WTC11 (cell line): Measurements from ENCODE around the gene DCUN1D2. TPM values are rescaled to one million over a fixed set of nuclear protein-coding genes. Genes with fewer than 3 reads are reported as not detected.

Source experiments
- ATAC-seq: fragments of 200-7000 bp; cut with Tn5 transposase; 2 replicates; pipeline ENCODE4 v1.10.0; 2021; ENCODE audit warnings: mild to moderate bottlenecking, moderate library complexity
- CTCF ChIA-PET: fragments of 300-600 bp; sonication (Branson Sonifier 250); formaldehyde crosslinking; loops from one replicate; lab custom pipeline; 2021; ENCODE audit warnings: antibody characterized with exemption; lab: Charles Lee
- POLR2A ChIA-PET: fragments of 350-600 bp; sonication (Branson Sonifier 250); formaldehyde crosslinking; loops from one replicate; lab custom pipeline; 2021; ENCODE audit warnings: antibody characterized with exemption; lab: Charles Lee
- DNase-seq: peaks from one replicate; pipeline ENCODE4 v3.0.0; 2021; ENCODE audit warnings: low spot score
- H3K27ac Mint-ChIP-seq: 2 replicates; pipeline ENCODE4 v1.8.0; 2021; ENCODE audit warnings: mixed read lengths
- H3K27me3 Mint-ChIP-seq: 2 replicates; pipeline ENCODE4 v1.8.0; 2021; ENCODE audit warnings: low read depth, mild to moderate bottlenecking, moderate library complexity, mixed read lengths
- H3K36me3 Mint-ChIP-seq: 2 replicates; pipeline ENCODE4 v1.8.0; 2021; ENCODE audit warnings: mixed read lengths
- H3K4me1 Mint-ChIP-seq: 2 replicates; pipeline ENCODE4 v1.8.0; 2022; ENCODE audit warnings: mixed read lengths
- H3K4me3 Mint-ChIP-seq: 2 replicates; pipeline ENCODE4 v1.8.0; 2021; ENCODE audit warnings: mild to moderate bottlenecking, moderate library complexity, mixed read lengths
- H3K9me3 Mint-ChIP-seq: 2 replicates; pipeline ENCODE4 v1.8.0; 2021; ENCODE audit warnings: mixed read lengths
- CREM ChIP-seq: sonication (generic); formaldehyde crosslinking; IDR thresholded peaks from 2 replicates; pipeline ENCODE4 v1.8.1; 2022; ENCODE audit warnings: mild to moderate bottlenecking, missing genetic modification reagents, moderate library complexity
- GABPB1 ChIP-seq: sonication (generic); formaldehyde crosslinking; IDR thresholded peaks from 2 replicates; pipeline ENCODE4 v1.8.1; 2023; ENCODE audit warnings: mild to moderate bottlenecking, missing genetic modification reagents
- GRHL2 ChIP-seq: fragments of 250-450 bp; sonication (Bioruptor Pico); IDR thresholded peaks from 2 replicates; pipeline ENCODE4 v1.8.0; 2022; ENCODE audit warnings: mild to moderate bottlenecking, moderate library complexity; ENCODE audit not compliant: insufficient replicate concordance, severe bottlenecking
- JAZF1 ChIP-seq: fragments of 250-450 bp; sonication (Bioruptor Pico); IDR thresholded peaks from 2 replicates; pipeline ENCODE4 v1.9.0; 2021; ENCODE audit warnings: moderate library complexity, mild to moderate bottlenecking, inconsistent platforms
- NR2C2 ChIP-seq: sonication (generic); formaldehyde crosslinking; IDR thresholded peaks from 2 replicates; pipeline ENCODE4 v1.8.0; 2022; ENCODE audit warnings: mild to moderate bottlenecking, missing genetic modification reagents
- SMAD4 ChIP-seq: sonication (generic); formaldehyde crosslinking; IDR thresholded peaks from 2 replicates; pipeline ENCODE4 v1.8.0; 2022; ENCODE audit warnings: mild to moderate bottlenecking, missing genetic modification reagents
- TEAD1 ChIP-seq: sonication (generic); formaldehyde crosslinking; IDR thresholded peaks from 2 replicates; pipeline ENCODE4 v1.8.0; 2022; ENCODE audit warnings: mild to moderate bottlenecking, missing genetic modification reagents
- TP53 ChIP-seq: sonication (generic); formaldehyde crosslinking; IDR thresholded peaks from 2 replicates; pipeline ENCODE4 v1.8.1; 2023; ENCODE audit warnings: mild to moderate bottlenecking, missing genetic modification reagents
- ZNF219 ChIP-seq: sonication (generic); formaldehyde crosslinking; IDR thresholded peaks from 2 replicates; pipeline ENCODE4 v1.8.0; 2023; ENCODE audit warnings: missing genetic modification reagents, mild to moderate bottlenecking, borderline replicate concordance
- ZNF317 ChIP-seq: sonication (generic); formaldehyde crosslinking; IDR thresholded peaks from 2 replicates; pipeline ENCODE4 v1.8.1; 2023; ENCODE audit warnings: low read depth, mild to moderate bottlenecking, moderate library complexity, missing genetic modification reagents, borderline replicate concordance
- ZNF416 ChIP-seq: fragments of 250-450 bp; sonication (Bioruptor Pico); IDR thresholded peaks from 2 replicates; pipeline ENCODE4 v1.9.0; 2021; ENCODE audit warnings: mild to moderate bottlenecking, inconsistent platforms
- total RNA-seq: library from RNA; stranded (reverse); gene quantifications from 3 replicates; pipeline ENCODE4 v1.2.3, GENCODE V29; 2021
- TF ChIP-seq, protein P1 (sequence below): sonication (generic); formaldehyde crosslinking; IDR thresholded peaks from 2 replicates; pipeline ENCODE4 v1.8.1; 2023; ENCODE audit warnings: mild to moderate bottlenecking, missing genetic modification reagents, moderate library complexity
- TF ChIP-seq, protein P2 (sequence below): sonication (generic); formaldehyde crosslinking; IDR thresholded peaks from 2 replicates; pipeline ENCODE4 v1.8.1; 2022; ENCODE audit warnings: low read depth, missing genetic modification reagents, borderline replicate concordance
- TF ChIP-seq, protein P3 (sequence below): sonication (generic); formaldehyde crosslinking; IDR thresholded peaks from 2 replicates; pipeline ENCODE4 v1.8.1; 2022; ENCODE audit warnings: mild to moderate bottlenecking, missing genetic modification reagents, moderate library complexity, borderline replicate concordance
- TF ChIP-seq, protein P4 (sequence below): sonication (generic); formaldehyde crosslinking; IDR thresholded peaks from 2 replicates; pipeline ENCODE4 v1.8.1; 2023; ENCODE audit warnings: mild to moderate bottlenecking, missing genetic modification reagents
- TF ChIP-seq, protein P5 (sequence below): sonication (generic); formaldehyde crosslinking; IDR thresholded peaks from 2 replicates; pipeline ENCODE4 v1.8.1; 2023; ENCODE audit warnings: mild to moderate bottlenecking, missing genetic modification reagents, borderline replicate concordance
- TF ChIP-seq, protein P6 (sequence below): fragments of 250-450 bp; sonication (Bioruptor Pico); conservative IDR thresholded peaks from 2 replicates; pipeline ENCODE4 v1.9.0; 2021; ENCODE audit warnings: mild to moderate bottlenecking
- TF ChIP-seq, protein P7 (sequence below): sonication (generic); formaldehyde crosslinking; IDR thresholded peaks from 2 replicates; pipeline ENCODE4 v1.8.0; 2022; ENCODE audit warnings: mild to moderate bottlenecking, missing genetic modification reagents
- TF ChIP-seq, protein P8 (sequence below): fragments of 250-450 bp; sonication (Bioruptor Pico); IDR thresholded peaks from 2 replicates; pipeline ENCODE4 v1.9.0; 2021; ENCODE audit warnings: mild to moderate bottlenecking
- TF ChIP-seq, protein P9 (sequence below): sonication (generic); formaldehyde crosslinking; IDR thresholded peaks from 2 replicates; pipeline ENCODE4 v1.8.0; 2023; ENCODE audit warnings: mild to moderate bottlenecking, missing genetic modification reagents

The DCUN1D2 gene
- total RNA-seq, 1 experiment from 2014 or later, result 42.5 TPM

DNA sequence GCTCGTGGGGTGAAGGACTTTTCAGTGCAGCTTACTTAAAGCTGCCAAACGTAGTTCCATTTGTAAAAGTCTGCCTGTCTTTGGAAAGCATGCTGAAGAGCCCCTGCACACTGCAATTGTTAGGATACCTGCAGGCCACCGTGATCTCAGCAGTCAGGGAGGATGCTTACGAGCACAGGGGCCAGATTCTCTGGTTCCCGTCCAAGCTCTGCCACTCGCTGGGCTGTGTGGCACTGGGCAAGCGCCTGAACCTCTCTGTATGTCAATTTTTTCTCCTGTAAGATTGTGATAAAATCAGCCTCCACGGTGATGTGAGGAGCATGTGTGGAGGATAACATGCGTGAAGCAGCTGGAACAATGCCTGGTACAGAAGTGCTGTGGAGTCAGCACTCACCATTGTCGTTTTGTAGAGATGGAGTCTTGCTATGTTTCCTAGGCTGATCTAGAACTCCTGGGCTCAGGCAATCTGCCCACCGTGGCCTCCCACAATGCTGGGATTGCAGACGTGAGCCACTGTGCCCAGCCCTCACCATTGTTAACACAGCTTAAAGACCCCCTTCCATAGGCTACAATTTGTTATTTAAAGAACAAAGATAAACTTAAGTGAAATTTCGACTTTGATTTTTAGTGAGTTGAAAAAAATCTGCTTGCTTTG lies 40.7 kb downstream of the DCUN1D2 start:
- H3K4me3 Mint-ChIP-seq, result no peak overlapping the region
- no peak for TF ChIP-seq JAZF1 (CRISPR knock-in tag)
- TF ChIP-seq, protein P1, sequence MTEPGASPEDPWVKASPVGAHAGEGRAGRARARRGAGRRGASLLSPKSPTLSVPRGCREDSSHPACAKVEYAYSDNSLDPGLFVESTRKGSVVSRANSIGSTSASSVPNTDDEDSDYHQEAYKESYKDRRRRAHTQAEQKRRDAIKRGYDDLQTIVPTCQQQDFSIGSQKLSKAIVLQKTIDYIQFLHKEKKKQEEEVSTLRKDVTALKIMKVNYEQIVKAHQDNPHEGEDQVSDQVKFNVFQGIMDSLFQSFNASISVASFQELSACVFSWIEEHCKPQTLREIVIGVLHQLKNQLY (CRISPR knock-in tag), result no peak
- TF ChIP-seq, protein P2, sequence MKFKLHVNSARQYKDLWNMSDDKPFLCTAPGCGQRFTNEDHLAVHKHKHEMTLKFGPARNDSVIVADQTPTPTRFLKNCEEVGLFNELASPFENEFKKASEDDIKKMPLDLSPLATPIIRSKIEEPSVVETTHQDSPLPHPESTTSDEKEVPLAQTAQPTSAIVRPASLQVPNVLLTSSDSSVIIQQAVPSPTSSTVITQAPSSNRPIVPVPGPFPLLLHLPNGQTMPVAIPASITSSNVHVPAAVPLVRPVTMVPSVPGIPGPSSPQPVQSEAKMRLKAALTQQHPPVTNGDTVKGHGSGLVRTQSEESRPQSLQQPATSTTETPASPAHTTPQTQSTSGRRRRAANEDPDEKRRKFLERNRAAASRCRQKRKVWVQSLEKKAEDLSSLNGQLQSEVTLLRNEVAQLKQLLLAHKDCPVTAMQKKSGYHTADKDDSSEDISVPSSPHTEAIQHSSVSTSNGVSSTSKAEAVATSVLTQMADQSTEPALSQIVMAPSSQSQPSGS, result no peak
- TF ChIP-seq, protein P3, sequence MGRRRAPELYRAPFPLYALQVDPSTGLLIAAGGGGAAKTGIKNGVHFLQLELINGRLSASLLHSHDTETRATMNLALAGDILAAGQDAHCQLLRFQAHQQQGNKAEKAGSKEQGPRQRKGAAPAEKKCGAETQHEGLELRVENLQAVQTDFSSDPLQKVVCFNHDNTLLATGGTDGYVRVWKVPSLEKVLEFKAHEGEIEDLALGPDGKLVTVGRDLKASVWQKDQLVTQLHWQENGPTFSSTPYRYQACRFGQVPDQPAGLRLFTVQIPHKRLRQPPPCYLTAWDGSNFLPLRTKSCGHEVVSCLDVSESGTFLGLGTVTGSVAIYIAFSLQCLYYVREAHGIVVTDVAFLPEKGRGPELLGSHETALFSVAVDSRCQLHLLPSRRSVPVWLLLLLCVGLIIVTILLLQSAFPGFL (CRISPR knock-in tag), result no peak
- TF ChIP-seq ZNF219 (CRISPR knock-in tag), result no peak
- no peak for TF ChIP-seq GABPB1 (CRISPR knock-in tag)
- TF ChIP-seq, protein P4, sequence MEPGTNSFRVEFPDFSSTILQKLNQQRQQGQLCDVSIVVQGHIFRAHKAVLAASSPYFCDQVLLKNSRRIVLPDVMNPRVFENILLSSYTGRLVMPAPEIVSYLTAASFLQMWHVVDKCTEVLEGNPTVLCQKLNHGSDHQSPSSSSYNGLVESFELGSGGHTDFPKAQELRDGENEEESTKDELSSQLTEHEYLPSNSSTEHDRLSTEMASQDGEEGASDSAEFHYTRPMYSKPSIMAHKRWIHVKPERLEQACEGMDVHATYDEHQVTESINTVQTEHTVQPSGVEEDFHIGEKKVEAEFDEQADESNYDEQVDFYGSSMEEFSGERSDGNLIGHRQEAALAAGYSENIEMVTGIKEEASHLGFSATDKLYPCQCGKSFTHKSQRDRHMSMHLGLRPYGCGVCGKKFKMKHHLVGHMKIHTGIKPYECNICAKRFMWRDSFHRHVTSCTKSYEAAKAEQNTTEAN (CRISPR knock-in tag), result no peak
- TF ChIP-seq, protein P5, sequence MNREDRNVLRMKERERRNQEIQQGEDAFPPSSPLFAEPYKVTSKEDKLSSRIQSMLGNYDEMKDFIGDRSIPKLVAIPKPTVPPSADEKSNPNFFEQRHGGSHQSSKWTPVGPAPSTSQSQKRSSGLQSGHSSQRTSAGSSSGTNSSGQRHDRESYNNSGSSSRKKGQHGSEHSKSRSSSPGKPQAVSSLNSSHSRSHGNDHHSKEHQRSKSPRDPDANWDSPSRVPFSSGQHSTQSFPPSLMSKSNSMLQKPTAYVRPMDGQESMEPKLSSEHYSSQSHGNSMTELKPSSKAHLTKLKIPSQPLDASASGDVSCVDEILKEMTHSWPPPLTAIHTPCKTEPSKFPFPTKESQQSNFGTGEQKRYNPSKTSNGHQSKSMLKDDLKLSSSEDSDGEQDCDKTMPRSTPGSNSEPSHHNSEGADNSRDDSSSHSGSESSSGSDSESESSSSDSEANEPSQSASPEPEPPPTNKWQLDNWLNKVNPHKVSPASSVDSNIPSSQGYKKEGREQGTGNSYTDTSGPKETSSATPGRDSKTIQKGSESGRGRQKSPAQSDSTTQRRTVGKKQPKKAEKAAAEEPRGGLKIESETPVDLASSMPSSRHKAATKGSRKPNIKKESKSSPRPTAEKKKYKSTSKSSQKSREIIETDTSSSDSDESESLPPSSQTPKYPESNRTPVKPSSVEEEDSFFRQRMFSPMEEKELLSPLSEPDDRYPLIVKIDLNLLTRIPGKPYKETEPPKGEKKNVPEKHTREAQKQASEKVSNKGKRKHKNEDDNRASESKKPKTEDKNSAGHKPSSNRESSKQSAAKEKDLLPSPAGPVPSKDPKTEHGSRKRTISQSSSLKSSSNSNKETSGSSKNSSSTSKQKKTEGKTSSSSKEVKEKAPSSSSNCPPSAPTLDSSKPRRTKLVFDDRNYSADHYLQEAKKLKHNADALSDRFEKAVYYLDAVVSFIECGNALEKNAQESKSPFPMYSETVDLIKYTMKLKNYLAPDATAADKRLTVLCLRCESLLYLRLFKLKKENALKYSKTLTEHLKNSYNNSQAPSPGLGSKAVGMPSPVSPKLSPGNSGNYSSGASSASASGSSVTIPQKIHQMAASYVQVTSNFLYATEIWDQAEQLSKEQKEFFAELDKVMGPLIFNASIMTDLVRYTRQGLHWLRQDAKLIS, result no peak
- TF ChIP-seq, protein P6, sequence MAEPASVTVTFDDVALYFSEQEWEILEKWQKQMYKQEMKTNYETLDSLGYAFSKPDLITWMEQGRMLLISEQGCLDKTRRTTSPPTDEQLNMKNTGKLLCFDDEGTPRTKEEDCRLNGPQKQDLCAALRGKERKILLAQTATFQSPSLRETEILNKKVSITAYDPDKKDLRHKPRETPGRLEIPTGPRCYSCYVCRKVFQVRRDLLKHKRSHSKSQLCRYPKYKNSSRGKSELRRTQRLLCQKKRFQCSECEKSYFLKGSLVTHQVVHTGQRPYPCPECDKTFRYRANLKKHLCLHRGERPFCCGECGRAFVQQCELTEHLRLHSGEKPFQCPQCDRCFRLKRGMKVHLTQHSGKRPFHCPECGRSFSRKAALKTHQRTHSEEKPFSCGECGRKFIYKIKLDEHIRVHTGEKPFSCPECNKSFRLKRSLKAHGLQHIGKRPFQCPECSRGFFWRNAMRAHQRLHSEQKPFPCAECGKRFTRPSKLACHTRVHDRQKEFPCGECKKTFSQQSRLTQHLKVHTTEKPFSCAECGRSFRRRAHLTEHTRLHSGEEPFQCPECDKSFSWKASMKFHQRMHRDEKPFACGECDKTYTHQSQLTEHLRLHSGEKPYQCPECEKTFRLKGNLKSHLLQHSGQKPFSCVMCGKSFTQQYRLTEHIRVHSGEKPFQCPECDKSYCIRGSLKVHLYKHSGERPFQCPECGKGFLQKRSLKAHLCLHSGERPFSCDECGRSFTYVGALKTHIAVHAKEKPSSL, result no peak
- TF ChIP-seq CREM (CRISPR knock-in tag), result no peak
- TF ChIP-seq, protein P7, sequence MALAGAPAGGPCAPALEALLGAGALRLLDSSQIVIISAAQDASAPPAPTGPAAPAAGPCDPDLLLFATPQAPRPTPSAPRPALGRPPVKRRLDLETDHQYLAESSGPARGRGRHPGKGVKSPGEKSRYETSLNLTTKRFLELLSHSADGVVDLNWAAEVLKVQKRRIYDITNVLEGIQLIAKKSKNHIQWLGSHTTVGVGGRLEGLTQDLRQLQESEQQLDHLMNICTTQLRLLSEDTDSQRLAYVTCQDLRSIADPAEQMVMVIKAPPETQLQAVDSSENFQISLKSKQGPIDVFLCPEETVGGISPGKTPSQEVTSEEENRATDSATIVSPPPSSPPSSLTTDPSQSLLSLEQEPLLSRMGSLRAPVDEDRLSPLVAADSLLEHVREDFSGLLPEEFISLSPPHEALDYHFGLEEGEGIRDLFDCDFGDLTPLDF (CRISPR knock-in tag), result no peak
- TF ChIP-seq, protein P8, sequence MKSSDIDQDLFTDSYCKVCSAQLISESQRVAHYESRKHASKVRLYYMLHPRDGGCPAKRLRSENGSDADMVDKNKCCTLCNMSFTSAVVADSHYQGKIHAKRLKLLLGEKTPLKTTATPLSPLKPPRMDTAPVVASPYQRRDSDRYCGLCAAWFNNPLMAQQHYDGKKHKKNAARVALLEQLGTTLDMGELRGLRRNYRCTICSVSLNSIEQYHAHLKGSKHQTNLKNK (CRISPR knock-in tag), result no peak
- no peak for TF ChIP-seq SMAD4 (CRISPR knock-in tag)
- TF ChIP-seq, protein P9, sequence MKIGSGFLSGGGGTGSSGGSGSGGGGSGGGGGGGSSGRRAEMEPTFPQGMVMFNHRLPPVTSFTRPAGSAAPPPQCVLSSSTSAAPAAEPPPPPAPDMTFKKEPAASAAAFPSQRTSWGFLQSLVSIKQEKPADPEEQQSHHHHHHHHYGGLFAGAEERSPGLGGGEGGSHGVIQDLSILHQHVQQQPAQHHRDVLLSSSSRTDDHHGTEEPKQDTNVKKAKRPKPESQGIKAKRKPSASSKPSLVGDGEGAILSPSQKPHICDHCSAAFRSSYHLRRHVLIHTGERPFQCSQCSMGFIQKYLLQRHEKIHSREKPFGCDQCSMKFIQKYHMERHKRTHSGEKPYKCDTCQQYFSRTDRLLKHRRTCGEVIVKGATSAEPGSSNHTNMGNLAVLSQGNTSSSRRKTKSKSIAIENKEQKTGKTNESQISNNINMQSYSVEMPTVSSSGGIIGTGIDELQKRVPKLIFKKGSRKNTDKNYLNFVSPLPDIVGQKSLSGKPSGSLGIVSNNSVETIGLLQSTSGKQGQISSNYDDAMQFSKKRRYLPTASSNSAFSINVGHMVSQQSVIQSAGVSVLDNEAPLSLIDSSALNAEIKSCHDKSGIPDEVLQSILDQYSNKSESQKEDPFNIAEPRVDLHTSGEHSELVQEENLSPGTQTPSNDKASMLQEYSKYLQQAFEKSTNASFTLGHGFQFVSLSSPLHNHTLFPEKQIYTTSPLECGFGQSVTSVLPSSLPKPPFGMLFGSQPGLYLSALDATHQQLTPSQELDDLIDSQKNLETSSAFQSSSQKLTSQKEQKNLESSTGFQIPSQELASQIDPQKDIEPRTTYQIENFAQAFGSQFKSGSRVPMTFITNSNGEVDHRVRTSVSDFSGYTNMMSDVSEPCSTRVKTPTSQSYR (CRISPR knock-in tag), result no peak
- TF ChIP-seq TEAD1 (CRISPR knock-in tag), result no peak
- no peak for TF ChIP-seq TP53 (CRISPR knock-in tag)
- TF ChIP-seq ZNF317 (CRISPR knock-in tag), result no peak
- TF ChIP-seq GRHL2 (CRISPR knock-in tag), result no peak
- no peak for TF ChIP-seq NR2C2 (CRISPR knock-in tag)
- no peak for TF ChIP-seq ZNF416
- peak overlapping the region; percentile 50 for H3K27ac Mint-ChIP-seq
- H3K27me3 Mint-ChIP-seq, result no peaks in the 10 kb centered on the region
- H3K9me3 Mint-ChIP-seq, result peaks cover 8% of the 10 kb centered on the region; the same call in 1 of the 2 replicates
- ATAC-seq, result no peak
- DNase-seq, result no peak
- CTCF ChIA-PET, result interaction anchor here (1.3 to 1.9 kb wide), 2 partner anchors 175 to 212 kb away, joined by 3 to 6 read pairs; no protein-coding TSS in a partner anchor
- POLR2A ChIA-PET, result no interaction called here
- H3K4me1 Mint-ChIP-seq, result peaks cover 5% of the 10 kb centered on the region; the same call in 1 of the 2 replicates
- peaks cover 3% of the 10 kb centered on the region; the same call in 1 of the 2 replicates for H3K36me3 Mint-ChIP-seq
